A549 (cell line): Measurements from ENCODE around the gene OSBPL2.

ENCODE experiments used
- CHD4 ChIP-seq: fragments of 200-600 bp; sonication (generic); IDR thresholded peaks from 2 replicates; pipeline ENCODE4 v1.6.1; 2016; ENCODE audit warnings: antibody characterized with exemption, mild to moderate bottlenecking, borderline replicate concordance
- EP300 ChIP-seq, 2 experiments: fragments of >200 bp; sonication (Bioruptor Twin); formaldehyde crosslinking; IDR thresholded peaks; 2 replicates in 1 of 2; 3 replicates in 1 of 2; pipeline ENCODE4 v1.6.1; 2016 to 2017
- GATA3 ChIP-seq: IDR thresholded peaks from 2 replicates; pipeline ENCODE4 v1.6.1; 2012; ENCODE audit warnings: borderline replicate concordance
- MYC ChIP-seq: IDR thresholded peaks from 2 replicates; pipeline ENCODE4 v1.6.1; 2012; ENCODE audit warnings: mild to moderate bottlenecking, inconsistent platforms, low read length, improper control_type of control experiment, borderline replicate concordance
- POLR2A ChIP-seq: IDR thresholded peaks from 2 replicates; pipeline ENCODE4 v1.6.1; 2012; ENCODE audit warnings: mild to moderate bottlenecking, low read length
- TF ChIP-seq, protein P1 (sequence below): fragments of >200 bp; sonication (Bioruptor Twin); formaldehyde crosslinking; IDR thresholded peaks from 3 replicates; pipeline ENCODE4 v1.5.1; 2016
- TF ChIP-seq, protein P2 (sequence below): fragments of 450-650 bp; IDR thresholded peaks from 2 replicates; pipeline ENCODE4 v1.6.1; 2014; ENCODE audit warnings: antibody characterized with exemption
- TF ChIP-seq, protein P3 (sequence below): fragments of 200-600 bp; sonication (generic); IDR thresholded peaks from 2 replicates; pipeline ENCODE4 v1.6.1; 2016; ENCODE audit warnings: antibody characterized with exemption, mild to moderate bottlenecking, moderate library complexity
- TF ChIP-seq, protein P4 (sequence below): IDR thresholded peaks from 2 replicates; pipeline ENCODE4 v1.6.1; 2012

DNA sequence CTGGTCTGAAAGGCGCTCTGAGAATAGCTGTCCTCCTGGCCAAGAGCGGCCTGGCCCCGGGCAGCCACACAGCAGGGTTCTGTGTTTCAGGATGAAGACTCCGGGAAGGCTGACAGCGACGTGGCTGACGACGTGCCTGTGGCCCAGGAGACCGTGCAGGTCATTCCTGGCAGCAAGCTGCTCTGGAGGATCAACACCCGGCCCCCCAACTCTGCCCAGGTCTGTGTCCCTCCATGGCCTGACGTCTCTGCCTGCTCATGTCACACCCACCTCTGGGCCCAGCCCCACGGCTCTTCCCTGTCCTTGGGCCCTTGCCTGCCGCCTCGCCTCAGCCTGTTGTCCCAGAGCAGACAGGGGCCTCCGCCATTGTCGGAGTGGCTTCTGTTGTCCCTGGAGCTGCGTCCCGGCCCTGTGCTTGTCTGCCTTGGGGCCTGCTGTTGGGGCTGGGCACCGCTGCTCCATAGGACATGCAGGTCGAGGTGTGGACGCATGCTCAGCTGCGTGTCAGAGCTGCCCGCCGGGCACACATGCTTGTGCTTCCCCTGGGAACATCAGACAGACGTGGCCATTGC is 48.3 kb downstream of the OSBPL2 start:
- TF ChIP-seq, protein P1, sequence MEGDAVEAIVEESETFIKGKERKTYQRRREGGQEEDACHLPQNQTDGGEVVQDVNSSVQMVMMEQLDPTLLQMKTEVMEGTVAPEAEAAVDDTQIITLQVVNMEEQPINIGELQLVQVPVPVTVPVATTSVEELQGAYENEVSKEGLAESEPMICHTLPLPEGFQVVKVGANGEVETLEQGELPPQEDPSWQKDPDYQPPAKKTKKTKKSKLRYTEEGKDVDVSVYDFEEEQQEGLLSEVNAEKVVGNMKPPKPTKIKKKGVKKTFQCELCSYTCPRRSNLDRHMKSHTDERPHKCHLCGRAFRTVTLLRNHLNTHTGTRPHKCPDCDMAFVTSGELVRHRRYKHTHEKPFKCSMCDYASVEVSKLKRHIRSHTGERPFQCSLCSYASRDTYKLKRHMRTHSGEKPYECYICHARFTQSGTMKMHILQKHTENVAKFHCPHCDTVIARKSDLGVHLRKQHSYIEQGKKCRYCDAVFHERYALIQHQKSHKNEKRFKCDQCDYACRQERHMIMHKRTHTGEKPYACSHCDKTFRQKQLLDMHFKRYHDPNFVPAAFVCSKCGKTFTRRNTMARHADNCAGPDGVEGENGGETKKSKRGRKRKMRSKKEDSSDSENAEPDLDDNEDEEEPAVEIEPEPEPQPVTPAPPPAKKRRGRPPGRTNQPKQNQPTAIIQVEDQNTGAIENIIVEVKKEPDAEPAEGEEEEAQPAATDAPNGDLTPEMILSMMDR: no peak
- TF ChIP-seq MYC (no peak), POLR2A (no peak), GATA3 (no peak), CHD4 (no peak), EP300 (IDR thresholded peaks at IDR 0.05) (no peak)
- TF ChIP-seq, protein P2, sequence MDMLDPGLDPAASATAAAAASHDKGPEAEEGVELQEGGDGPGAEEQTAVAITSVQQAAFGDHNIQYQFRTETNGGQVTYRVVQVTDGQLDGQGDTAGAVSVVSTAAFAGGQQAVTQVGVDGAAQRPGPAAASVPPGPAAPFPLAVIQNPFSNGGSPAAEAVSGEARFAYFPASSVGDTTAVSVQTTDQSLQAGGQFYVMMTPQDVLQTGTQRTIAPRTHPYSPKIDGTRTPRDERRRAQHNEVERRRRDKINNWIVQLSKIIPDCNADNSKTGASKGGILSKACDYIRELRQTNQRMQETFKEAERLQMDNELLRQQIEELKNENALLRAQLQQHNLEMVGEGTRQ: no peak
- TF ChIP-seq, protein P3, sequence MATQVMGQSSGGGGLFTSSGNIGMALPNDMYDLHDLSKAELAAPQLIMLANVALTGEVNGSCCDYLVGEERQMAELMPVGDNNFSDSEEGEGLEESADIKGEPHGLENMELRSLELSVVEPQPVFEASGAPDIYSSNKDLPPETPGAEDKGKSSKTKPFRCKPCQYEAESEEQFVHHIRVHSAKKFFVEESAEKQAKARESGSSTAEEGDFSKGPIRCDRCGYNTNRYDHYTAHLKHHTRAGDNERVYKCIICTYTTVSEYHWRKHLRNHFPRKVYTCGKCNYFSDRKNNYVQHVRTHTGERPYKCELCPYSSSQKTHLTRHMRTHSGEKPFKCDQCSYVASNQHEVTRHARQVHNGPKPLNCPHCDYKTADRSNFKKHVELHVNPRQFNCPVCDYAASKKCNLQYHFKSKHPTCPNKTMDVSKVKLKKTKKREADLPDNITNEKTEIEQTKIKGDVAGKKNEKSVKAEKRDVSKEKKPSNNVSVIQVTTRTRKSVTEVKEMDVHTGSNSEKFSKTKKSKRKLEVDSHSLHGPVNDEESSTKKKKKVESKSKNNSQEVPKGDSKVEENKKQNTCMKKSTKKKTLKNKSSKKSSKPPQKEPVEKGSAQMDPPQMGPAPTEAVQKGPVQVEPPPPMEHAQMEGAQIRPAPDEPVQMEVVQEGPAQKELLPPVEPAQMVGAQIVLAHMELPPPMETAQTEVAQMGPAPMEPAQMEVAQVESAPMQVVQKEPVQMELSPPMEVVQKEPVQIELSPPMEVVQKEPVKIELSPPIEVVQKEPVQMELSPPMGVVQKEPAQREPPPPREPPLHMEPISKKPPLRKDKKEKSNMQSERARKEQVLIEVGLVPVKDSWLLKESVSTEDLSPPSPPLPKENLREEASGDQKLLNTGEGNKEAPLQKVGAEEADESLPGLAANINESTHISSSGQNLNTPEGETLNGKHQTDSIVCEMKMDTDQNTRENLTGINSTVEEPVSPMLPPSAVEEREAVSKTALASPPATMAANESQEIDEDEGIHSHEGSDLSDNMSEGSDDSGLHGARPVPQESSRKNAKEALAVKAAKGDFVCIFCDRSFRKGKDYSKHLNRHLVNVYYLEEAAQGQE: no peak
- TF ChIP-seq, protein P4, sequence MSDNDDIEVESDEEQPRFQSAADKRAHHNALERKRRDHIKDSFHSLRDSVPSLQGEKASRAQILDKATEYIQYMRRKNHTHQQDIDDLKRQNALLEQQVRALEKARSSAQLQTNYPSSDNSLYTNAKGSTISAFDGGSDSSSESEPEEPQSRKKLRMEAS: no peak
